GM06990 (cell line): Measurements from ENCODE around the gene ADCY1.

Experiments used
- DNase-seq: peaks from one replicate; pipeline ENCODE4 v3.0.0-alpha.2; 2011; ENCODE audit not compliant: insufficient read length; ENCODE audit errors: extremely low read depth
- H3K27me3 ChIP-seq: replicated peaks from 2 replicates; pipeline ENCODE4 v1.6.0; 2011; ENCODE audit warnings: low read length; ENCODE audit not compliant: control insufficient read depth, insufficient read depth
- H3K36me3 ChIP-seq: 2 replicates; pipeline ENCODE4 v1.5.1; 2011; ENCODE audit warnings: low read length; ENCODE audit not compliant: control insufficient read depth, insufficient read depth
- H3K4me3 ChIP-seq: replicated peaks from 2 replicates; pipeline ENCODE4 v1.5.1; 2011; ENCODE audit warnings: low read depth, mild to moderate bottlenecking, control low read depth, low read length
- CTCF ChIP-seq: IDR thresholded peaks from 2 replicates; pipeline ENCODE4 v1.5.1; 2011; ENCODE audit warnings: low read length, control low read depth, mild to moderate bottlenecking, inconsistent platforms; ENCODE audit not compliant: insufficient read depth, poor library complexity, severe bottlenecking

The ADCY1 gene

DNA sequence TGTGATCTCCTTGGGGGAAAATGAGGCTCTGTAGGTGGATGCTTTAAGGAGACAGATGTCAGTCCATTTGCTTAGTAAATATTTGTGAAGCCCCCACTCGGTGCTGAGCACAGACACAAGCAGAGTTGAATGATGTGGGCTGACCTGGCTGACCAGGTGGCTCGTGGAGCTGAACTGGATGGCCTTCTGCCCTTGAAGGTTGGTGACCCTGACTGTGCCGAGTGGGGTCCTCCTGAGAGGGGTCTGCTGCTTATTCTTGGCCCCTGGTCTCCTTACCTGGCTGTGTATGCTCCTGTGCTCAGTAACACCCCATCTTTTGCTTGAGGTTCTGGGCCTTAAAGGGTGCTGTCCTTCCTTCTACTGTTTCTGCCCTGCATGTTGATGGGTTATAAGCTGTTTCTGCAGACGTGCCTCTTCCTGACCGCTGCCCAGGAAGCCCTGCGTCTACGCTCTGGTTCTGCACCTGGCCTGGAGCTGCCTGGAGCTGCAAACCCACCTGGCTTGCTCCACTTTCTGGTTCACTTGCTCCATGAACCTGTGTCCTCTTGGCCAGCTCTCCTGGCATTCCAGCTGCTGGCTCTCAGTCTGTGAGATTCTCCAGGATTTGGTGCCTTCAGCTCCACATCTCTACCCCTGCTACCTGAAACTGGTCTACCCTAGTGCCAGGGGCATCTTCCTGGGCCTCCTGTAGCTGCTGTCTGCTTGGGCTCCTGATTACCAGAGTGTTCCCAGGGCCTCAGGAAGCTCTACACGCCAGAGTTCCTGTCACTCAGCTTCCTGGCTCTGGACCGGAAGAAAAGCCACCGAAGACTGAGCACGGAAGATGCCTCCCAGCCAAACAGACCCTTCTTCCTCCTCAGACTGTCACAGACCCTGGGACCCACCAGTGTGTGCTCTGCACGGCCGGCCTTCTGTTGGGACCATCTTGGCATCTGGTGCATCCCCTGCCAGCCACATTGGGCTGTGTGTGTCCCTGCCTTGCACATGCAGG lies 76.5 kb downstream of the ADCY1 start:
- no peak for TF ChIP-seq CTCF
- peaks cover 2% of the 10 kb centered on the region for H3K36me3 ChIP-seq
- no peak overlapping the region for H3K4me3 ChIP-seq
- no peak for DNase-seq
- H3K27me3 ChIP-seq: no peaks in the 10 kb centered on the region

DNA sequence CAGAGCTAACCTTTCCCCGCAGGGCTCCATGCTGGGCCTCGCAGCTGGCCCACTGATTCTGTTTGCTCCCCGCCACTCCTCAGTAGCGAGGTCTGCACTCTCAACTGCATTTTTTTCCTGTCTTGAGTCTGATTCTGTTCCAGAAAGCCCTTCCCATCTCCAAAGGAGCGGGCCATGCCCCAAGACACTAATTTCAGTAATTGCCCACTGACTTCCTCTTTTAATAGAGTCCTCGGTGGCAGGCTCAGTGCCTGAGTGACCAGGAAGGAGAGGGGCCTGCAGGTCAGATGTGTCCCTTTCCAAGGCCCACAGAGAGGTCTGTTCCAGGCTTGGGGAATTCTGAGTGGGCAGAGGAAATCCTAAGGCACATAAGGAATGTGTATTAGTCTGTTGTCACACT lies 77.4 kb downstream of the ADCY1 start:
- Histone ChIP-seq H3K36me3 (peaks cover 2% of the 10 kb centered on the region; the same call in 1 of the 2 replicates), H3K27me3 (no peaks in the 10 kb centered on the region), H3K4me3 (no peak overlapping the region)
- TF ChIP-seq CTCF: no peak
- DNase-seq: no peak

- Histone ChIP-seq H3K4me3 (no peak overlapping the region), H3K27me3 (no peaks in the 10 kb centered on the region), H3K36me3 (peaks cover 2% of the 10 kb centered on the region; the same call in 1 of the 2 replicates)
- DNase-seq: no peak
- TF ChIP-seq CTCF: no peak
These were observed 78.5 kb downstream of the ADCY1 start for GRCh38 chr7:45652630-45653029.

- no peaks in the 10 kb centered on the region for H3K27me3 ChIP-seq
- no peak for DNase-seq
- no peak overlapping the region for H3K4me3 ChIP-seq
- no peak for TF ChIP-seq CTCF
- H3K36me3 ChIP-seq: peaks cover 2% of the 10 kb centered on the region; the same call in 1 of the 2 replicates
These were observed 79.2 kb downstream of the ADCY1 start for GRCh38 chr7:45653209-45653907.

- no peak for TF ChIP-seq CTCF
- H3K36me3 ChIP-seq: peaks cover 4% of the 10 kb centered on the region
- H3K4me3 ChIP-seq: no peak overlapping the region
- H3K27me3 ChIP-seq: no peaks in the 10 kb centered on the region
- no peak for DNase-seq
These were observed 80.2 kb downstream of the ADCY1 start for GRCh38 chr7:45654341-45654740.
